Measurements from ENCODE around the gene LLGL1. TPM values are rescaled to one million over a fixed set of nuclear protein-coding genes. Genes with fewer than 3 reads are reported as not detected.

LLGL1 gene
- 10 to 100 TPM; 26.8 to 43.2 (median 32.3) TPM for polyA plus RNA-seq (ENCODE audit: insufficient read length in 4 of 4)

DNA sequence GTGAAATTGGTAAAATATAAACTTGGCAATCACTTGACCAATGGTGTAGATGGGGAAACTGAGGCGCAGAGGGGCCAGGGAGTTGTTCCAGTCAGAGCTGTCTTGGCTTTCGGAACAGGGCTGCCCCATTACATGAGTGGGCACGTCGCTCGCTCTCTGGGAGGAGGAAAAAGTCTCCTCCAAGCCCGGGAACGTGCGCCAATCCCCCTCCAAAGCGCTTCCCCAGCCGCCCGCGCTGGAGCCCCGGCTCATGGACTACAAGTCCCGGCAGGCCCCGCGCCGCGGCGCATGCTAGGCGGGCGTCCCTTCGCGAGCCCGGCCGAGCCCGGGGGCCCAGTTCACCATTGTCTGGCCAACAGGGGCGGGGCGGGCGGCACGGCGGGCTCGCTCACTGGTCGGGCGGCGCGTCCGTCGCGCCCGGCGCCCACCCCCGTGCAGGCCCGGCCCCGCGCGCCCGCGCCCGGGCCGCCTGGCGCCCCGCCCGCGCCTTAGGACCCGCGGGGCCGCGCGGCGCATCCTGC lies at the start of gene LLGL1:
TSS of gene LLGL1 (plus strand) at position 515 of the 521 bp plus-strand sequence. CDS start 48 bp downstream, outside the sequence.
- DNase-seq (ENCODE audit: low read depth in 4 of 4, low spot score in 3 of 4), result peak; percentile 75 to 91 (median 90)

DNA sequence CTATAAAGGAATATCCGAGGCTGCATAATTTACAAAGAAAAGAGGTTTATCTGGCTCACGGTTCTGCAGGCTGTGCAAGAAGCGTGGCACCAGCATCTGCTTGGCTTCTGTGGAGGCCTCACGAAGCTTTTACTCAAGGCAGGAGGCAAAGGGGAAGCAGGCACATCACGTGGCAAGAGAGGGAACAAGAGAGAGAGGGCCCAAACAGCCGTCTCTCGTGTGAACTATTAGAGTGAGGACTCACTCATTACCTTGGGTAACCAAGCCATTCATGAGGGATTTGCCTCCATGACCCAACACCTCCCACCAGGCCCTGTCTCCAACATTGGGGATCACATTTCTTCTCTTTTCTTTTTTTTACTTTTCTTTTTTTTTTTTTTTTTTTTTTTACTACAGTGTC lies 49.3 kb upstream of the LLGL1 start:
- DNase-seq (ENCODE audit: low read depth in 4 of 4, low spot score in 3 of 4), result no peak

DNA sequence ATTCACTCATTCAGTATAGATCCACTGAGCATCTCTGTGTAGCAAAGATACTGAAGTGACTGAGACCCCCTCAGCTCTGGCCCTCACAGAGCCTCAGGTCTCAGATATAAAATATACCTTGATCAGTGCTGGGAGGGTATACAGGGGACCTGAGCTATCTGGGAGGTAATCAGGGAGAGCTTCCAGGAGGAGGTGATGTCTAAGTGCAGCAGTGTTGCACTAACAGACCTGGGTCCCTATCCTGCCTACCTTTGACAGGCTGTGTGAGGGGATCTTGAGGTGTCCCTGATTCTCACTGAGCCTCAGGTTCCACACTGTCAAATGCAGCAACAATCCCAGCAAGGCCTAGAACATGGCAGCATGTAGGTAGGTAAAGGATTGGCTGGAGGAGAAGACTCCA lies 48.3 kb upstream of the LLGL1 start:
- DNase-seq (ENCODE audit: low read depth in 4 of 4, low spot score in 3 of 4), result no peak

DNA sequence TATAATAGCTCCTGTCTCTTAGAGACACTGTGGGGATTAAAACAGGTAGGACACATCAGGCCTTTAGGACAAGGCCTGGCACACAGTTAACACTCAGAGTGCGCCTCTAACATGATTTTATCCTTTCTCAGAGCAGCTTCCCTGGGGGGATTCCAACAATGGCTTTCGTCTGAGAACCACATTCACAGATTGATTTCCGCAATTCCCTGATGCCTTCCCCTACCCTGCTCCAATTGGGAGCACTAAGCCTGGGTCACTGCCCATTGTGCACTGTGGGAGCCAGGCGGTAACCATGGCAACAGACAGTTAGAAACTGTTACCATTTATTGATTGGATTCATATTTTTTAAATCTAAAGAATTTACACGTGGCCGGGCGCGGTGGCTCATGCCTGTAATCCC lies 47.7 kb upstream of the LLGL1 start:
- no peak for DNase-seq (ENCODE audit: low read depth in 4 of 4, low spot score in 3 of 4)

DNA sequence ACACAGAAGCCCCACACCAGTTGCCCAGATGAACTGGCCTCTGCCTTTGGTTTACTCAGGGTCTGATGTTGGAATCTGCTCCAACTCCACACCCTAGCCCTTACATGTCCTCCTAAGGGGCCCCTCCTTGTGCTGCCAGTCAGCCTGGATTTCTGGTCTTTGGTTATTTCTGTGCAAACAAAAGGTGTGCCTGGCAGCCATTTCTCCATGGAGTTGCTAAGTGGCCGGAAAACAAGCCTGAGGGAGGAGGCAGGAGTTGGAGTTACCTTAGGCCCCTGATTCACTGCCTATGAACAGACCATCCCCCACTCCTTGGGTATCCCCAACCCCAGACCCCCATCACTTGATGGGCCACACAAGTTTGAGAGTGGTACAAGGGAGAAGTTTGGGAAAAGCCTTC lies 46.2 kb upstream of the LLGL1 start:
- no peak for DNase-seq (ENCODE audit: low read depth in 4 of 4, low spot score in 3 of 4)

DNA sequence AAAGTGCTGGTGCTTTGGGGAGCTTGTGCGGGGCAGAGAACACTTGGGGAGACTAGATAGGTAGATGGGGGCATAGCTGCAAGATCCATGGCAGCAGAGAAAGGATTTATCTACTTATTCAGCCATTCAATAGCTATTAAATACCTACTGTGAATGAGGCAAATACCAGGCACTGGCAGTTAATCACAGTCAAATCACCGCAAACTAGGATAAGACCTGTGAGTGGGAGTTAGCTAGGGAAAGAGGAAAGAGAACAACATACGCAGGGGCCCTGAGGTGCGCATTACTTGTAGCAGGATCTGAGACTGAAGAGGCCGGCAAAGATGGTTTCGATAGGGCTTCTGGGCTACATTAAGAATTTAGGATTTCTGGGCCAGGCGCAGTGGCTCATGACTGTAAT lies 45.6 kb upstream of the LLGL1 start:
- no peak for DNase-seq (ENCODE audit: low read depth in 4 of 4, low spot score in 3 of 4)

DNA sequence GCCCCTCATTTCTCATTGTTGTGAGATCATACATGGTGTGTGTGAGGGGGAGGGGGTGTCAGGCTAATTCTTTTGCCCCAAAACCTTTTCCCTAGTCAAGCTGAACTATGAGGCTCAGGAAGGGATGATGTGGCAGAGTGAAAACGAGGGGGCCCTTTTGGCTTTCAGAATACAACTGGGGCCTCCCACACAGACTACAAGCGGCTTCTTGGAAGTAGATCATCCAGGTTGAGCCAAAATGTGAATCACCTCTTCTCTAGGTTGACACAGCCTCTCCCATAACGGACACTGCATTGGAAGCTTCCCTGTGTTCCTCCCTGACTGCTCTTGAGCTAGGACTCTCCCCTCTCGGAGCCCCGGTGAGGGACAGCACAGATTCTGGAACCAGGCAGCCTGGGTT lies 44.1 kb upstream of the LLGL1 start:
- DNase-seq (ENCODE audit: low read depth in 4 of 4, low spot score in 3 of 4), result no peak

DNA sequence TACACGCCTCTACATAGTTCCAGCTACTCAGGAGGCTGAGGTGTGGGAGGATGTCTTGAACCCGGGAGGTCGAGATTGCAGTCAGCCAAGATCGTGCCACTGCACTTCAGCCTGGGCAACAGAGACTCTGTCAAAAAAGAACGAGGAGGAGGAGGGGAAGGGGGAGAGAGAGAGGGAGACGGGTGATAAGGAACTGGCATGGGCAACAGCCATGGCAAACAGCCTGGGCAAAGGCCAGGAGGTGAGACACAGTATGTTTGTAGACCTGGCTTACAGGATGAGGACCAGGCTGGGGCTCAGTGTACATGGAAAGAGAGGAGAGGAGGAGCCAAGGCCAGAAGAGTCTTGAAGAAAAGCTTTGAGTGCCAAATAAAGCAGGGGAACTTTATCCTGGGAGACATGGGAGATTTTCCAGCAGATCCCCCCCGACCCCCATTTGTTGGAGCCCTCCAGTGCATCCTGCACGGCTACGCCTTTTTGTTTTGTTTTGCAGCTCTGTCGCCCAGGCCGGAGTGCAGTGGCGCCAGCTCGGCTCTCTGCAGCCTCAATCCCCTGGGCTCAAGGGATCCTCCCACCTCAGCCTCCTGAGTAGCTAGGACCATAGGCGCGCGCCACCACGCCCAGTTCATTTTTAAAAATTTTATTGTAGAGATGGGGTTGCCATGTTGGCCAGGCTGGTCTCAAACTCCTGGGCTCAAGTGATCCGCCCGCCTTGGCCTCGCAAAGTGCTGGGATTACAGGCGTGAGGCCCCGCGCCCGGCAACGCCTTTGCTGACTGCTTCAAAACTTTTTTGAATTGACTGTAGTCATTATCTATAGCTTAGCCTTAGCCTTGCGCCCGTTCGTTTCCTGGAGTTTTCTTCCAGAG lies 43.1 kb upstream of the LLGL1 start:
- no peak for DNase-seq (ENCODE audit: low read depth in 4 of 4, low spot score in 3 of 4)

DNA sequence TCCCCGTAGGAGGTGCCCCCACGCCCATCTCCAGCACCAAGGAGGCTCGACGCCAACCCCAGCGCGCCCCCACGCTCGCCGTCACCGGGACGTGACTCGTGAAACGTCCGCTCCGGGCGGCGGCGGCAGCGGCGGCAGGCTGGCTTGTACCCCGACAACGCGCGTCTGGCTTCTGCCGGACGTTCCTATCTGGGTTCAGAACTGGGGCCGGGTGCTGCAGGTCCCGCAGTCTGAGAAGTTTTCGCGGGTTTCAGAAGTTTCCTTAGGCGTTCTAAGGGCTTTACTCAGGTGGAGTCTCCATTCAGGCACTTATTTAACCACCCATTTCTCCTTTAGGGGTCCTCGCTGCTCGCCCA lies 42.5 kb upstream of the LLGL1 start:
- DNase-seq (ENCODE audit: low read depth in 4 of 4, low spot score in 3 of 4), result no peak

DNA sequence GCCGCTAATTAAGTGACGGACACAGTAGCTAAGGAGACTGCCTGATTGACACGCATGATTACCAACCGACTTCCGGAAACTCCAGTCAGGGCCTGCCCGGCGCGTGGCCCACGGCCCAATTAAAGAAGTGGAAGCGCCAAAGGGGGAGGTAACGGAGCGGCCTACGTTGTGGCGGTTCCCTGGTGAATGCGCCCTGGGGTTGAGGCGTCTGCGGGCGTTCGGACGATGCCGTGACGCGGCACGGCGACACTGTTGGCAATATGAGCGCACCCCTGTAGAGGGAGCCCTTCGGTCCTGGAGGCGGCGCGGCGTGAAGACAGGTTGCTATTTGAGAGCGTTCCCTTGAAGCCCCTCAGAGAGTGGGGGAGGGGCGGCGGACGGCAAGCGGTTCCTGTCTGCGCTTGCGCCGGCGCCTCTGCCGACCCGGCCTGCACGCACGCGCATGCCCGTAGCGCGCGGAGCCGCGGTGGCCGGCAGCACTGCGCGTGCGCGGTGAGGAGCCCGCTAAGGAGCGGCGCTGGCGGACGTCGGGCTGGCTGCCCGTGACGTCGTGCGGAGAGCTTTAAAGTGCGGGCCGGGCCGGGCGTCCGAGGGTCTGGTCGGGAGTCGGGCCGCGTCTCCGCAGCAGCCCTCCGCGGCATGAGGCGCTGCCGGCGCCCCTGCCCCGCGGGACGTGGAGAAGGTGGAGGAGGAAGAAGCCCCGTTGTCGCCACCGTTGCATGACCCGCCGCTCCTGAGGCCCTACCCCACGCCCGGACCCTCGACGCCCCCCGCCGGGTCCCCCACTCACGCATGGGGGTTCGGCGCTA lies 41.9 kb upstream of the LLGL1 start, which contains the start of gene ALKBH5:
TSS of gene ALKBH5 (plus strand) at position 495 of the 809 bp plus-strand sequence. CDS start 416 bp downstream, outside the sequence.
- DNase-seq (ENCODE audit: low read depth in 4 of 4, low spot score in 3 of 4), result peak; percentile 97 to 99 (median 98)

DNA sequence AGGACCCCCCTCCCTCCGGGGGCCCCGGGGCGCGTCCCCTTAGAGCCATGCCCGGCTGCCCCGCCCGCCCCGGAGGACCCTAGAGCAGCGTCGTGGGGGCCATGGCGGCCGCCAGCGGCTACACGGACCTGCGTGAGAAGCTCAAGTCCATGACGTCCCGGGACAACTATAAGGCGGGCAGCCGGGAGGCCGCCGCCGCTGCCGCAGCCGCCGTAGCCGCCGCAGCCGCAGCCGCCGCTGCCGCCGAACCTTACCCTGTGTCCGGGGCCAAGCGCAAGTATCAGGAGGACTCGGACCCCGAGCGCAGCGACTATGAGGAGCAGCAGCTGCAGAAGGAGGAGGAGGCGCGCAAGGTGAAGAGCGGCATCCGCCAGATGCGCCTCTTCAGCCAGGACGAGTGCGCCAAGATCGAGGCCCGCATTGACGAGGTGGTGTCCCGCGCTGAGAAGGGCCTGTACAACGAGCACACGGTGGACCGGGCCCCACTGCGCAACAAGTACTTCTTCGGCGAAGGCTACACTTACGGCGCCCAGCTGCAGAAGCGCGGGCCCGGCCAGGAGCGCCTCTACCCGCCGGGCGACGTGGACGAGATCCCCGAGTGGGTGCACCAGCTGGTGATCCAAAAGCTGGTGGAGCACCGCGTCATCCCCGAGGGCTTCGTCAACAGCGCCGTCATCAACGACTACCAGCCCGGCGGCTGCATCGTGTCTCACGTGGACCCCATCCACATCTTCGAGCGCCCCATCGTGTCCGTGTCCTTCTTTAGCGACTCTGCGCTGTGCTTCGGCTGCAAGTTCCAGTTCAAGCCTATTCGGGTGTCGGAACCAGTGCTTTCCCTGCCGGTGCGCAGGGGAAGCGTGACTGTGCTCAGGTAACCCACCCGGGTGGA lies 41.0 kb upstream of the LLGL1 start:
- no peak for DNase-seq (ENCODE audit: low read depth in 4 of 4, low spot score in 3 of 4)

DNA sequence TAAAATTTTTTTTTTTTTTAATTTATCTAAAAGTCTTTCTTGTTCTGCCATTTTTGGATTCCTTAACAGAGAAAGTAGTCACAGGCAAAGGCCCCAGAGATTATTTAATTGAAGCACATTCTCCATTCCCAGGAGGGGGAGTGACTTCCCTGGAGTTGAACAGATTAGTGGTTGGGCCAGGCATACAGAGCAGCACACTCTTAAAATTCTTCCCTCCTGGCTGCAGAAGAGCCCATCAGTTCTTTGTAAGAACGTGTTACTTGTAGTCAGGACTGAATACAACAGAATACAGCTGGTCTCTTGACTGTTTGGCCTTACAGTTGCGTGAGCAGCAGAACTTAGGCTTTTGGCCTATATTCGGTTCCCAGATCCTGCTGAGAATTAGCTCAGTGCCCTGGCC lies 40.0 kb upstream of the LLGL1 start:
- DNase-seq (ENCODE audit: low read depth in 4 of 4, low spot score in 3 of 4), result no peak

DNA sequence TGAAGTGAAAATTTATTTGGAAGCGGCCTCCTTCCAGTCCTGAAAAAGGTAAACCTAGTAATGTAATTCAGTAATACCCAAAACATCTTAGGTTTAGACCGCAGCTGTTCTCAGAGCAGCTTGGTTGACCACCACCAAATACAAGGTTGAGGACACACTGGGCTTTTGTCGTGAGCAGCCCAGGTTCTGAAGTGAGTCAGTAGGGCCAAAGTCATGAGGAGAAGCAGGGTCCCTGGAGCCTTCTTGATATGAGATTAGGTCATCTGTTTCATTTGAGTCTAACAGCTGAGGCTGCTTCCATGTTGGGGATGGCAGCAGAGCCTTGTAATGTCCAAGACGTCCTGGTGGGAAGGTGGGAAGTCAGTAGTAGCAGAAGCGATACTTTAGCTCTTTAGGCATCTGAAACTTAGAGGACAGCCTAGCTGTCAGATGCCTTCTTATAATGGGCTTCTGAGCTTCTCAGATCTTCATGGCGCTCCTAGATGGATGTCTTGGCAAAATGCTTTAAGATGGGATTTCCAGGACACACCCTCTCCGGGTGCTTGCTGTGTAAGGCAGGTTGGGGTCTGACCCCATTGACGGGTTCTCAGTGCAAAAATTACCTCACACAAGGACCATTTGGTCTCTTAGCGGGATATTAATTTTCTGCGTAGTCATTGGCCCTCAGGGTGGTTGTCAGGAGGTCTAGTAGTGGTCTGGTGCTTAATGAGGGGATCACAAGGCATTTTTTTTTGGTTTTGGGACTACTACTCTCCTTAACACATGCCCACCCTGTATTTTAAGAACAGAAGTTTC lies 39.4 kb upstream of the LLGL1 start:
- DNase-seq (ENCODE audit: low read depth in 4 of 4, low spot score in 3 of 4), result no peak

DNA sequence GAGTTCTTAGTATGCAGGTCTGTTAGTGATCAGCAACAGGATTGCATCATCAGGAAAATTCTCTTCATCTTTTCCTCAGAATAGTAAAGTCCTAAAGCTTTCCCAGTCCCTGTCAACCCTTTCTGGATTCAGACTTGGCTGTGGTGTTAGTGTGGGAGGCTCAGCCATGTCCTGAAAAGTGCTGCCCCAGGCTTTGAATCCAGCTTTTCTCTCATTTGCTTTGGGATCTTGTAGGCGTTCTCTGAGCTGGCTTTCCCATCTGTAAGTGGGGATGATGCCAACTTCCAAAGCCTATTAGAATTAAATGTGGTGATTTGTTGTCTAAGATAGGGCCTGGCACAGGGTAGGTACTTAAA lies 38.8 kb upstream of the LLGL1 start:
- no peak for DNase-seq (ENCODE audit: low read depth in 4 of 4, low spot score in 3 of 4)

DNA sequence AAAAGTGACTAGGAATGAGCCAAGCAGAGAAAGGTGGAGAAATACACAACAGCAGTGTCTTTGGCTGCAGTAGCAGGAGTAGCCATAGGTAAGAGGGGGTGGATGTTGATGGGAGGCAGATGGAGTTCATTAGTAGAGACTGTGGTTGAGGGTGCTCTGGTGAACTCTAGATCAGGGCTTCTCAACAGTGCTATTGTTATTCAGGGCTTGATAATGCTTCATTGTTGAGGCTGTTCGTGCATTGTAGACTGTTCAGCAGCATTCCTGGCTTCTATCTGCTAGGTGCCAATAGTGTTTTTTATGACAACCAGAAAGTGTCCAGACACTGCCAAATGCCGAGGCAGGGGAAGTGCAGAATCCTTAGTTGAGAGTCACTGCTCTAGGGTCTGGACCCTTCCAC lies 38.2 kb upstream of the LLGL1 start:
- DNase-seq (ENCODE audit: low read depth in 4 of 4, low spot score in 3 of 4), result no peak

DNA sequence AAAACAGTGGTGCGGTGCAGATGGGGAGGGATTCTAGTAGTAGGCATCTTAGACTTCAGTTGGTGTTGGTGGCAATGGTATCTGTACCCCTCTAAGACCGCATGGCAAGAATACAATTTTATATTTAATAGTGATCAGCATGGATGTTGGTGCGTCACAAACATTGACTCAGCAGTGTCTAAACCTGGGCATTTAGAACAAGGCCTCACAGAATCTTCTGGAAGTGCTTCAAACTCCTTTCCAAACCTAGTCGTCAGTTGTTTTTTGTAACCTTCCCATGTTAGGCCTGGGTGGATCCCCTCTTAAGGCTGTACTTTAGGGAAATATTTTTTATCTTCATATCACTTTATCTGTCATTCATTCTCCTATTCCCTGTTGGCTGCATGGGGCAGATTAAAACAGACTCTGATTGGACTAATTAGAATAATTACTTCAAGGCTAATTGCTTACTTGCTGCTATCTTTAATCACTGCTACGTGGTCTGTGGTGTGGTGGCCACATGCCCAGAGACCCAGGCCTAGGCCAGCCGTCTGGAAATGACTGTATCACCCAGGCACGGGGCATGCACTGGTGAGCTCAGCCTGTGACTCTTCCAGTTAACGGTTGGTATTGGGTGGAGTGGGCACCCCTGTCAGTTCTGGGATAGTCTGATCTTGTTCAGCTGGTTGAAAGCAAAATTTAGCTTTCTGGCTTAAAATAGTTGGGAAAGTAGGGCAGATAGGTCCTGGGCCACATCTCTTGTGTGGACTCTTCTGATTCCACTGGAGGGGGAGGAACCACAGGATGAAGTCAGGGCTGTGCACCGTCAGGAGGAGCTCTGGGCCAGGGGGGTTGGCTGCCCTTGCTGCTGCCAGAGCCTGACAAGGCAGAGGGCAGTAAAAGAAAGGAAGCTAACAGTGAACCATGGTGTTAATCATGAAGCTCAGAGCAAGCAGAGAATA lies 37.3 kb upstream of the LLGL1 start:
- no peak for DNase-seq (ENCODE audit: low read depth in 4 of 4, low spot score in 3 of 4)

DNA sequence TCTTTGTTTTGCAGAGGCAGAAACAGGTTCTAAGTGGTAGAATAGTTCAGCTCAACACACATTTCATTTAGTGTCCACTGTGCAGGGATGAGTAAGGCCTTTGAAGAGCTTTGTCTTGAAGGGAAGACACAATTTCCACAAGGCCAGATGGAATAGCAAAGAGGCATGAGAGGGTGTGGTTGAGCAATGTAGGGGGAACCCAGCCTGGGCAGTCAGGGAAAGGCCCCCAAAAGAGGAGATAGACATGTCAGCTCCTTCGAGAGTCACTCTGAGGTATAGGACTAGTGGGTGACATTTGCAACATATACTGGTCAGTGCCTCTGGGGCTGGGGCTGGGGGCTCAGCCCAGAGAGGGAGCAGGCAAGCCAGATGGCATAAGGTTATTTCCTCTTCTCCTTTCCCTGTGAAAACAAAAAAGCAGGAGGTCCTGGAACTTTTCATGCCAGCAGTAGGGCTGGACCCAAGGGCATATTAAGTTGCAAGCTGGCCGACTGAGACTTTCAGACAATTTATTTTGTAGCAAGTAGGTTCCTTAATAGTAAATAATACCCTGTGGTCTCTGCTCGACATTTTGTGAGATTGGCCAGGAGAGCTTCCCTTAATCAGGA lies 34.7 kb upstream of the LLGL1 start:
- no peak for DNase-seq (ENCODE audit: low read depth in 4 of 4, low spot score in 3 of 4)

DNA sequence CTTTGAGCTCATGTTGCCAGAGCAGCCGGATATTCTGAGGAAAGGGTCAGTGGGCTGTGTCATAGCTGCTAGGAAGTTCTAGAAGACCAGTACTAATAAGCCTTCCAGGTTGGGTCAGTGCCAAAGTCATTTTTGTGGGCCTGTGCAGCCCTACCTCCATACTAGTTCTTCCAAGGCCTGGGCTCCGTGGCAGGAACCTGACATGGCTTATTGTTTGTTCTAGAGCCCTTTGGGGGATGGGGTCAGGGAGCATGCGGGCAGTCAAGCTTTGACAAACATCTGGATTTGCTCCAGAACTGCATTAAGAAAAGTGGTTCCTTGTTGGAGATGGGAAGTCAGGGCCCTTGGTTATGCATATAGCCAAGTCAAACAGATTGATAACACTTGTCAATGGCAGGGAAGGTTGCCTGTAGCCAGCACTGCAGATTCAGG lies 34.2 kb upstream of the LLGL1 start:
- no peak for DNase-seq (ENCODE audit: low read depth in 4 of 4, low spot score in 3 of 4)

Measured in left renal pelvis (tissue), 4 donors.